K562 (cell line): ENCODE results near the gene ECSIT. TPM values are rescaled to one million over a fixed set of nuclear protein-coding genes. Genes with fewer than 3 reads are reported as not detected.

Experiments
- ATAC-seq: fragments of 200-7000 bp; cut with Tn5 transposase; 3 replicates; pipeline ENCODE4 v1.9.1; 2020; ENCODE audit warnings: moderate library complexity
- BruUV-seq: library from RNA; stranded (reverse); fragments of 400-500 nt; replicated peaks from 2 replicates; lab custom pipeline; 2021; lab: Mats Ljungman, UMichigan
- CTCF ChIA-PET: fragments of 300-600 bp; formaldehyde crosslinking; extraction: SDS; loops from one replicate; lab custom pipeline; 2021; ENCODE audit warnings: low intra/inter-chr PET ratio; lab: Yijun Ruan, JAX
- POLR2A ChIA-PET: fragments of 300-600, 350-650 bp; sonication (Branson Sonifier 250); formaldehyde crosslinking; extraction: SDS; loops from one replicate; lab custom pipeline; 2021; ENCODE audit warnings: antibody characterized with exemption, inconsistent platforms; lab: Yijun Ruan, JAX
- DNase-seq, 4 experiments: peaks; one replicate each; pipeline versions ENCODE4 v3.0.0 to v3.0.0-alpha.2; 2011 to 2018; ENCODE audit warnings: low spot score in 3 of 4, mixed read lengths in 3 of 4; ENCODE audit errors: extremely low read depth in 1 of 4
- FAIRE-seq: peaks from 2 replicates; lab custom pipeline; 2011; peaks lifted over from hg19 to GRCh38; lab: Jason Lieb, UNC
- H2AFZ ChIP-seq: 2 replicates; pipeline ENCODE4 v1.6.0; 2011; ENCODE audit warnings: low read depth, low read length, control low read depth, inconsistent platforms
- H3K27ac ChIP-seq: fragments of 200-600 bp; 3 replicates; pipeline ENCODE4 v1.8.0; 2011; ENCODE audit warnings: low read depth, mild to moderate bottlenecking, control low read depth, inconsistent platforms, low read length, moderate library complexity, mixed read lengths; ENCODE audit errors: extremely low read depth
- H3K27me3 ChIP-seq, 2 experiments: fragments of 300-600 bp in 1 of 2; 2 replicates in 1 of 2; 3 replicates in 1 of 2; pipeline versions ENCODE4 v1.6.0 to v1.8.0; 2011; ENCODE audit warnings: inconsistent platforms in 2 of 2, low read length in 2 of 2, mild to moderate bottlenecking in 1 of 2, mixed read lengths in 1 of 2, moderate library complexity in 1 of 2; ENCODE audit not compliant: control insufficient read depth in 2 of 2, insufficient read depth in 2 of 2
- H3K36me3 ChIP-seq: fragments of 300-600 bp; 3 replicates; pipeline ENCODE4 v1.8.0; 2011; ENCODE audit warnings: mild to moderate bottlenecking, low read length, inconsistent platforms; ENCODE audit not compliant: control insufficient read depth, insufficient read depth
- H3K4me1 ChIP-seq, 2 experiments: fragments of 200-600 bp in 1 of 2; replicated peaks in 1 of 2; 2 replicates in 1 of 2; 3 replicates in 1 of 2; pipeline versions ENCODE4 v1.5.1 to v1.8.0; 2011; ENCODE audit warnings: inconsistent platforms in 2 of 2, low read length in 2 of 2, mild to moderate bottlenecking in 1 of 2, mixed read lengths in 1 of 2, moderate library complexity in 1 of 2; ENCODE audit not compliant: control insufficient read depth in 2 of 2, insufficient read depth in 2 of 2
- H3K4me2 ChIP-seq: 2 replicates; pipeline ENCODE4 v1.6.1; 2011; ENCODE audit warnings: low read length, control low read depth, inconsistent platforms, mixed read lengths; ENCODE audit not compliant: insufficient read depth
- H3K4me3 ChIP-seq: fragments of 200-600 bp; sonication (generic), shearing (Covaris generic); 2 replicates; pipeline ENCODE4 v1.5.1; 2016; ENCODE audit warnings: control low read depth, inconsistent platforms
- H3K79me2 ChIP-seq: fragments of 200-600 bp; 3 replicates; pipeline ENCODE4 v1.8.0; 2011; ENCODE audit warnings: low read length, inconsistent platforms; ENCODE audit not compliant: control insufficient read depth, insufficient read depth
- H3K9ac ChIP-seq, 2 experiments: 2 replicates each; pipeline versions ENCODE4 v1.6.0 to v1.6.1; 2011; ENCODE audit warnings: low read depth in 2 of 2, low read length in 2 of 2, control low read depth in 1 of 2, inconsistent platforms in 1 of 2, mild to moderate bottlenecking in 1 of 2, mixed read lengths in 1 of 2; ENCODE audit not compliant: insufficient read depth in 1 of 2
- H3K9me1 ChIP-seq: one replicate; pipeline ENCODE4 v1.6.0; 2011; ENCODE audit warnings: inconsistent platforms, mild to moderate bottlenecking, low read length, moderate library complexity; ENCODE audit not compliant: control insufficient read depth, insufficient read depth
- H3K9me3 ChIP-seq: replicated peaks from 2 replicates; pipeline ENCODE4 v1.5.1; 2011; ENCODE audit warnings: low read depth, low read length, inconsistent platforms; ENCODE audit not compliant: control insufficient read depth, insufficient read depth
- H4K20me1 ChIP-seq: replicated peaks from 2 replicates; pipeline ENCODE4 v1.6.1; 2011; ENCODE audit warnings: low read length, inconsistent platforms, mixed read lengths; ENCODE audit not compliant: control insufficient read depth, insufficient read depth
- ARID3A ChIP-seq: IDR thresholded peaks from 2 replicates; pipeline ENCODE4 v1.6.1; 2012; ENCODE audit warnings: low read depth, low read length, improper control_type of control experiment, borderline replicate concordance
- CBFA2T2 ChIP-seq: fragments of 450-650 bp; conservative IDR thresholded peaks from 2 replicates; pipeline ENCODE4 v1.6.1; 2017; ENCODE audit warnings: mild to moderate bottlenecking
- CTBP1 ChIP-seq: fragments of 450-650 bp; IDR thresholded peaks from 2 replicates; pipeline ENCODE4 v1.6.1; 2016; ENCODE audit warnings: borderline replicate concordance
- DPF2 ChIP-seq: fragments of 450-650 bp; IDR thresholded peaks from 2 replicates; pipeline ENCODE4 v1.6.1; 2016
- ETV1 ChIP-seq: fragments of 450-650 bp; conservative IDR thresholded peaks from 2 replicates; pipeline ENCODE4 v1.6.1; 2016; ENCODE audit warnings: missing genetic modification characterization, control low read depth, low read depth, missing compliant biosample characterization
- EWSR1 ChIP-seq: fragments of 450-650 bp; IDR thresholded peaks from 2 replicates; pipeline ENCODE4 v1.6.1; 2018; ENCODE audit warnings: borderline replicate concordance, mild to moderate bottlenecking, low read depth, moderate library complexity; ENCODE audit not compliant: partially characterized antibody
- HIVEP1 ChIP-seq: fragments of 250-450 bp; sonication (Bioruptor Pico); IDR thresholded peaks from 2 replicates; pipeline ENCODE4 v1.4.0; 2020; ENCODE audit warnings: mild to moderate bottlenecking
- MAFG ChIP-seq: fragments of 450-650 bp; conservative IDR thresholded peaks from 2 replicates; pipeline ENCODE4 v1.6.1; 2016; ENCODE audit warnings: missing genetic modification characterization, missing compliant biosample characterization
- MEIS2 ChIP-seq: fragments of 450-650 bp; IDR thresholded peaks from 2 replicates; pipeline ENCODE4 v1.6.1; 2014; ENCODE audit warnings: mild to moderate bottlenecking; ENCODE audit not compliant: partially characterized antibody
- MYBL2 ChIP-seq, 2 experiments: fragments of 450-650 bp in 1 of 2; sonication (generic) in 1 of 2; formaldehyde crosslinking in 1 of 2; IDR thresholded peaks; 2 replicates each; pipeline versions ENCODE4 v1.6.1 to v1.8.1; 2017 to 2022; ENCODE audit warnings: borderline replicate concordance in 1 of 2, inconsistent platforms in 1 of 2, low read depth in 1 of 2, mild to moderate bottlenecking in 1 of 2, missing genetic modification reagents in 1 of 2, moderate library complexity in 1 of 2
- POLR2B ChIP-seq: fragments of 450-650 bp; IDR thresholded peaks from 2 replicates; pipeline ENCODE4 v1.6.1; 2018; ENCODE audit warnings: low read depth; ENCODE audit not compliant: partially characterized antibody
- RBBP5 ChIP-seq: fragments of 200-600 bp; sonication (generic); IDR thresholded peaks from 2 replicates; pipeline ENCODE4 v1.6.1; 2012; ENCODE audit warnings: borderline replicate concordance, mild to moderate bottlenecking, low read length, control low read depth, inconsistent platforms; ENCODE audit not compliant: insufficient read depth, poor library complexity, severe bottlenecking
- RCOR1 ChIP-seq, 2 experiments: IDR thresholded peaks; 2 replicates each; pipeline ENCODE4 v1.6.1; 2012; ENCODE audit warnings: low read depth in 2 of 2, low read length in 2 of 2, borderline replicate concordance in 1 of 2, improper control_type of control experiment in 1 of 2
- SMARCE1 ChIP-seq: fragments of 450-650 bp; IDR thresholded peaks from 2 replicates; pipeline ENCODE4 v1.7.1; 2016; ENCODE audit warnings: mild to moderate bottlenecking
- STAT5B ChIP-seq: fragments of 250-450 bp; sonication (Bioruptor Pico); IDR thresholded peaks from 2 replicates; pipeline ENCODE4 v1.8.0; 2021; ENCODE audit warnings: mild to moderate bottlenecking, inconsistent platforms
- TCF3 ChIP-seq: sonication (generic); formaldehyde crosslinking; IDR thresholded peaks from 2 replicates; pipeline ENCODE4 v1.4.0; 2020; ENCODE audit warnings: mild to moderate bottlenecking, missing genetic modification reagents
- ZBTB2 ChIP-seq: fragments of 450-650 bp; IDR thresholded peaks from 2 replicates; pipeline ENCODE4 v1.6.1; 2016; ENCODE audit warnings: antibody characterized with exemption
- WGBS: fragments of 100-300 bp; shearing (Covaris generic); methylation state at CpG from one replicate; pipeline ENCODE4 v1.1.6; 2016; ENCODE audit warnings: low coverage, mixed read lengths; ENCODE audit not compliant: insufficient coverage; ENCODE audit errors: missing lambda C conversion rate; 5-methylcytosine and 5-hydroxymethylcytosine counted together
- in situ Hi-C: fragments of 300-500 bp; cut with MboI; formaldehyde crosslinking; loops from 4 replicates; pipeline ENCODE4 v1.15.0; 2018; ENCODE audit warnings: inconsistent platforms, mixed read lengths
- intact Hi-C: fragments of 100-400 bp; cut with micrococcal nuclease; formaldehyde crosslinking; loops from 2 replicates; pipeline ENCODE4 v1.14.2; 2022
- polyA plus RNA-seq, 8 experiments: library from polyadenylated mRNA; depleted of rRNA in 4 of 8; stranded (reverse) in 5 of 8; unstranded in 3 of 8; fragments of >200 nt; fragmentation: Nextera tagmentation in 2 of 8; fragmentation: Illumina TruSeq in 1 of 8; extraction: Ambion mirVana in 2 of 8; extraction: Trizol in 1 of 8; gene quantifications; 2 replicates each; pipeline versions ENCODE4 v1.2.1 to v1.2.3, GENCODE V29; 2011 to 2014; ENCODE audit warnings: inconsistent platforms in 1 of 8, missing spikeins in 1 of 8
- total RNA-seq, 7 experiments: library from RNA; depleted of rRNA in 6 of 7; stranded (reverse); fragments of >200 nt in 6 of 7; fragmentation: Illumina TruSeq in 2 of 7; extraction: Trizol in 2 of 7; gene quantifications; 2 replicates each; pipeline versions ENCODE4 v1.2.1 to v1.2.3, GENCODE V29; 2011 to 2021; ENCODE audit warnings: low replicate concordance in 1 of 7

ECSIT gene
- total and polyA plus RNA-seq, 9 of the 15 experiments (the other 6 are each of a cell fraction or from before 2014, with no cell fraction given) = 1.1 to 82.5 (median 43.9) TPM

DNA sequence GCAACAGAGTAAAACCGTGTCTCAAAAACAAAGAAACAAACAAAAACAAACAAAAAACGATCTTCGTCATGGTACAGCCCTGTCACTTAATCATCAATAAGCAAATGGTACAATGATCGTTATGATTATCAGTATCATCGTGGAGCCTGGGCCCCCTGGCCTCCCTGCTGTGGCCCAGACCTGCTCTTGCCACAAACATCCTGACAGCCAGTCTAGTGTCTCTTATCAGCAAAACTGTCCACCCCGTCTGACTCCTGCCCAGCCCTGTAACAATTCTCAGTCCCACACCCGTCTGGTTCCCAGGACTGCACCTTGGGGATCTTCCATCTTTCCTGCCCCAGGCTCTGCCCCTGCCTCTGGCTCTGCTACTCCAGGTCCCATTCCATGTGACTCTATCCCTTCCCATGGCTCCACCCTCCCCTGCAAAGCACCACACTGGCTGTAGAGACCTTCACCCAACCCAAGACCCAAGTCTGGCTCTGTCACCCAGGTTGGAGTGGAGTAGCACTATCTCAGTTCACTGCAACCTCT, 29.0 kb downstream of the ECSIT start:
- 8% methylated on average over 7 of the region's 7 CpGs for WGBS
- H3K27ac ChIP-seq = peak overlapping the region; percentile 16; the same call in 1 of the 3 replicates
- intact Hi-C loops = loop anchor here (5.0 kb wide), 1 partner anchor 37 kb away; the partner anchor contains the start of gene CNN1
- 0 out of 3 replicates have a peak, but pooled peaks cover 3% of the 10 kb centered on the region for H3K79me2 ChIP-seq
- peak overlapping the region; percentile 40; the same call in 1 of the 2 replicates for H3K4me2 ChIP-seq
- ChIA-PET CTCF (interaction anchor here (0.6 kb wide), 1 partner anchor 45 kb away, joined by 3 read pairs; no protein-coding TSS in a partner anchor), POLR2A (interaction anchor here (0.6 kb wide), 1 partner anchor 112 kb away, joined by 3 read pairs; no protein-coding TSS in a partner anchor)
- H3K9me1 ChIP-seq = no peaks in the 10 kb centered on the region
- FAIRE-seq (peak; percentile 64), ATAC-seq (peak; percentile 69), DNase-seq (peak in 3 of 4 experiments; percentile 38 to 63 (median 58))
- H4K20me1 ChIP-seq = peaks cover 4% of the 10 kb centered on the region; the same call in 1 of the 2 replicates
- H3K9ac ChIP-seq = peak overlapping the region in 1 of 2 experiments; percentile 72; a peak in 1 of 4 replicates
- in situ Hi-C loops = loop anchor here (5.0 kb wide), 1 partner anchor 87 kb away; no protein-coding TSS in a partner anchor
- H3K36me3 ChIP-seq = peaks cover 11% of the 10 kb centered on the region; the same call in 2 of the 3 replicates
- peaks cover 19 to 49% of the 10 kb centered on the region in 2 experiments for H3K4me1 ChIP-seq
- no peaks in the 10 kb centered on the region for H3K27me3 ChIP-seq
- no peaks in the 10 kb centered on the region for H3K9me3 ChIP-seq
- no peak overlapping the region for H3K4me3 ChIP-seq
- no peak overlapping the region for H2AFZ ChIP-seq
- no TSS peak for BruUV-seq
- TF ChIP-seq ETV1 (tag) (0 out of 2 replicates have a peak, but pooled peaks have one; percentile 10), CTBP1 (peak; percentile 44; the same call in 1 of the 2 replicates), SMARCE1 (0 out of 2 replicates have a peak, but pooled peaks have one; percentile 21), ARID3A (no peak), RBBP5 (no peak), TCF3 (CRISPR knock-in tag) (peak; percentile 51), ZBTB2 (0 out of 2 replicates have a peak, but pooled peaks have one; percentile 36), MEIS2 (peak; percentile 26), POLR2B (no peak), MYBL2 (IDR thresholded peaks at IDR 0.05; ENCODE audit: low read depth) (no peak), MYBL2 (CRISPR knock-in tag; IDR thresholded peaks at IDR 0.05; ENCODE audit: borderline replicate concordance) (no peak), EWSR1 (no peak), HIVEP1 (no peak), MAFG (no peak), DPF2 (peak; percentile 52; the same call in 1 of the 2 replicates), STAT5B (no peak), CBFA2T2 (peak; percentile 17; the same call in 1 of the 2 replicates), RCOR1 (IDR thresholded peaks at IDR 0.05; ENCODE audit: borderline replicate concordance in 1 of 2, low read depth in 2 of 2, low read length in 2 of 2) (peak in 1 of 2 experiments; percentile 58; a peak in 1 of 4 replicates)
